ENCODE measurements around the gene SERGEF. TPM values are rescaled to one million over a fixed set of nuclear protein-coding genes. Genes with fewer than 3 reads are reported as not detected.

Gene SERGEF
- polyA plus RNA-seq, 1 of the 3 experiments (the other 2 are of a cell fraction), result 23.1 TPM

DNA sequence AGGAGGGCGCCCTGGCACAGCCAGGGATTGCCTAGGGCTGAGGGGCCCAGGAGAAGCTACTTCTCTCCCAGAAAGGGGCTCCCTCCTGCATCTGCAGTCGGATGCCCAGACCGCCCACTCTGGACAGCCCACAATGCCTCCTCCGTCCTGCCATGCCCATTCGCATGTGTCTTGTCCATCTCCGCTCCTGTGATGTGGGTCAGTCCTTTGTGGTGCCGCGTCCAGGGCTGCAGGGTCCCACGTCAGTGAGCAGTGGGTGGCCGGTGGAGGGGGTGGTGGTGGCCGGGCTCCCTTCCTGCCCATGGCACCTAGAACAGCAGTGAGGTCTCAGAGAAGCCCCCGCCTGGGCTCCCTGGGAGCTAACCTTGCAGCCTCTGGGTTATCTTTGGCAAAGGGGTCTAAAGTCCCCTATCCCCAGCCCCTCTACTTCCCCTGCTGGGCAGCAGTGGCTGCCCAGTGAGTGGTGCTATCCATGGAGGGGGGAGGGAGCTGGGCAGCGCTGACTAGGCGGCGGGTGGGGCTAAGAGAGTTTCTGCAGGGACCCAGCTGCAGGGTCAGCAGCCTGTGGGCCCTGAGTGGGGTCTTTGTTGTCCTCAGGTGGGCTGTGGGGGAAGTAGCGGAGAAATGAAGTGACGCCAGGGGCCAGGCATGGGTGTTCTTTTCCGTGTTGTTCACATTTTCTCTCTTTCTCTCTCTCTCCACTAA is 237.2 kb downstream of the SERGEF start:
- Histone ChIP-seq H3K4me2 (no peak overlapping the region), H3K27ac (ENCODE audit: low read depth in 2 of 2, low read length in 1 of 2) (no peak overlapping the region), H3K36me3 (replicated peaks in 1 of 2; ENCODE audit: control insufficient read depth in 1 of 2, insufficient read depth in 2 of 2, low read length in 1 of 2) (no peaks in the 10 kb centered on the region), H4K20me1 (ENCODE audit: insufficient read depth) (no peaks in the 10 kb centered on the region), H3K27me3 (ENCODE audit: insufficient read depth) (no peaks in the 10 kb centered on the region), H3K4me3 (ENCODE audit: low read depth in 2 of 2, low read length in 1 of 2) (no peak overlapping the region), H3K9ac (no peak overlapping the region), H2AFZ (ENCODE audit: low read depth) (no peak overlapping the region), H3K79me2 (ENCODE audit: insufficient read depth) (no peaks in the 10 kb centered on the region), H3K4me1 (ENCODE audit: control insufficient read depth in 1 of 2, insufficient read depth in 2 of 2, low read depth in 1 of 2, low read length in 1 of 2) (no peaks in the 10 kb centered on the region), H3F3A (replicated peaks; ENCODE audit: insufficient read depth) (no peaks in the 10 kb centered on the region), H3K9me2 (no peaks in the 10 kb centered on the region), H3K9me3 (no peaks in the 10 kb centered on the region)
- WGBS (ENCODE audit: low lambda C conversion rate), result 47% methylated on average over 5 of the region's 18 CpGs
- TF ChIP-seq RCOR1 (IDR thresholded peaks at IDR 0.05; ENCODE audit: low read length) (no peak), TEAD4 (IDR thresholded peaks at IDR 0.05; ENCODE audit: borderline replicate concordance, insufficient read depth) (no peak), TCF12 (IDR thresholded peaks at IDR 0.05) (no peak), SIN3A (IDR thresholded peaks at IDR 0.05; ENCODE audit: borderline replicate concordance, low read depth, low read length) (no peak), RFX5 (IDR thresholded peaks at IDR 0.05; ENCODE audit: low read length) (no peak)
- DNase-seq, result no peak
- CTCF ChIA-PET, result interaction anchor here (0.7 to 1.2 kb wide), 3 partner anchors 45 to 197 kb away, joined by 3 to 4 read pairs (median 3); no protein-coding TSS in a partner anchor
- POLR2A ChIA-PET, result no interaction called here

DNA sequence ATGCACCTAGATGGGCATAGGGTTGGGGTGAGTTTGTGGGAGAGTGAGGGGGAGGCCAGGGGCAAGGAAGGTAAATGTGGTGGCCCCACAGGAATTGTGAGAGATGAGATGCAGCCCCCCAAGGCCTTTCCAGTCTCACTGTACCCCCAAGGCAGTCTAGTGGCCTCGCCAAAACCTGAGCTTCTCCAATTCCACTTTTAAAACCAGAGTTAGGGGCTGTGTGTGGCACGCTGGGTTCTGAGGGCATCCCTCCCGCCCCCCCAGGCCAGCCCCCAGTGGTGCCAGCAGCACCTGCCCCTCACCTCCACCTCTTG is 237.9 kb downstream of the SERGEF start:
- Histone ChIP-seq H3K4me1 (ENCODE audit: control insufficient read depth in 1 of 2, insufficient read depth in 2 of 2, low read depth in 1 of 2, low read length in 1 of 2) (no peaks in the 10 kb centered on the region; a peak in 1 of 4 replicates), H3K27me3 (ENCODE audit: insufficient read depth) (no peaks in the 10 kb centered on the region), H2AFZ (ENCODE audit: low read depth) (no peak overlapping the region), H3K27ac (ENCODE audit: low read depth in 2 of 2, low read length in 1 of 2) (no peak overlapping the region), H3F3A (replicated peaks; ENCODE audit: insufficient read depth) (no peaks in the 10 kb centered on the region), H3K36me3 (replicated peaks in 1 of 2; ENCODE audit: control insufficient read depth in 1 of 2, insufficient read depth in 2 of 2, low read length in 1 of 2) (no peaks in the 10 kb centered on the region), H3K4me3 (ENCODE audit: low read depth in 2 of 2, low read length in 1 of 2) (no peak overlapping the region), H3K79me2 (ENCODE audit: insufficient read depth) (no peaks in the 10 kb centered on the region), H4K20me1 (ENCODE audit: insufficient read depth) (no peaks in the 10 kb centered on the region), H3K9me3 (no peaks in the 10 kb centered on the region), H3K9me2 (no peaks in the 10 kb centered on the region), H3K4me2 (no peak overlapping the region), H3K9ac (no peak overlapping the region)
- CTCF ChIA-PET, result interaction anchor here (0.7 to 1.6 kb wide), 3 partner anchors 44 to 204 kb away, joined by 3 to 7 read pairs (median 4); no protein-coding TSS in a partner anchor
- POLR2A ChIA-PET, result no interaction called here
- WGBS (ENCODE audit: low lambda C conversion rate), result 20% methylated on average over 1 of the region's 3 CpGs
- TF ChIP-seq YY1 (IDR thresholded peaks at IDR 0.05; ENCODE audit: low read depth), result no peak
- TF ChIP-seq, protein P1, sequence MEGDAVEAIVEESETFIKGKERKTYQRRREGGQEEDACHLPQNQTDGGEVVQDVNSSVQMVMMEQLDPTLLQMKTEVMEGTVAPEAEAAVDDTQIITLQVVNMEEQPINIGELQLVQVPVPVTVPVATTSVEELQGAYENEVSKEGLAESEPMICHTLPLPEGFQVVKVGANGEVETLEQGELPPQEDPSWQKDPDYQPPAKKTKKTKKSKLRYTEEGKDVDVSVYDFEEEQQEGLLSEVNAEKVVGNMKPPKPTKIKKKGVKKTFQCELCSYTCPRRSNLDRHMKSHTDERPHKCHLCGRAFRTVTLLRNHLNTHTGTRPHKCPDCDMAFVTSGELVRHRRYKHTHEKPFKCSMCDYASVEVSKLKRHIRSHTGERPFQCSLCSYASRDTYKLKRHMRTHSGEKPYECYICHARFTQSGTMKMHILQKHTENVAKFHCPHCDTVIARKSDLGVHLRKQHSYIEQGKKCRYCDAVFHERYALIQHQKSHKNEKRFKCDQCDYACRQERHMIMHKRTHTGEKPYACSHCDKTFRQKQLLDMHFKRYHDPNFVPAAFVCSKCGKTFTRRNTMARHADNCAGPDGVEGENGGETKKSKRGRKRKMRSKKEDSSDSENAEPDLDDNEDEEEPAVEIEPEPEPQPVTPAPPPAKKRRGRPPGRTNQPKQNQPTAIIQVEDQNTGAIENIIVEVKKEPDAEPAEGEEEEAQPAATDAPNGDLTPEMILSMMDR (IDR thresholded peaks at IDR 0.05), result no peak
- no peak for DNase-seq

DNA sequence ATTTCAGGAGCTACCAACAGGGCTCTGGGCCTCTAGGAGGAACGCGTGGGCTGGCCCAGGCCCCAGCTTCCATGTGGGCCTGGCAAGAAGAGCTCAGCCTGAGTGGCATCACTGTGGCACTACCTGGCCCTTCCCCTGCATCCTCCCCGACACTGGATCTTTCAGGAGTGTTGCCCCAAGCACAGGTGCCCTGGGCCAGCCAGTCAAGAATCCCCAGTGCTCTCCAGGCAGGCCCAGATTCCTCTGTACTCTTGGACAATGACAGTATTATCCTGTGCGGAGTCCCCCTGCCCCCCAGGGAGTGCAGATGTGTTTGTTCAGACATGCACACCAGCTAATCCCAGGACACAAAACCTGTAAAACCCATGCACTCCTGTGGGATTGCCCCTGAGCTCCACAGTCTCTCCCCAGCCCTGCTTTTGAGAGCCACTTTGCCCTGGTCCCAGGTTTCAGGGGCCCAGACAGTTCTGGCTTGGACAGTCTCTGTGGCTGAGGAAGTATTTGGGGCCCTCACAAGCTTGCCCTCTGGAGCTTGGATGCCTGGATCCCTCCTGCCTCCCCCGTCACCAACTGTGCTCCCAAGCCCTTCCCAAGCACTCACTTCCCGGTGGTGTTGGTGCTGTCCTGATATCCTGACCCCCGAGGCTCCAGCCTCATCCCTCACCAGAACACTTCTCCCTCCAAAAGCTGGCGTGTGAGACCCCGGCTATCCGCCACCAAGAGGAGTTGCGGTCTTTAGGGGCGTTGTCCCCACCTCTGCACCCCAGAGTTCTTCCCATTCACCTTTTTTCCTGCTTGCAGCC is 238.4 kb downstream of the SERGEF start:
- no peak overlapping the region for H3K4me3 ChIP-seq (ENCODE audit: low read depth in 2 of 2, low read length in 1 of 2)
- H3K79me2 ChIP-seq (ENCODE audit: insufficient read depth), result no peaks in the 10 kb centered on the region
- H2AFZ ChIP-seq (ENCODE audit: low read depth), result no peak overlapping the region
- no peaks in the 10 kb centered on the region for H4K20me1 ChIP-seq (ENCODE audit: insufficient read depth)
- no peak for DNase-seq
- peaks cover 0 to 3% of the 10 kb centered on the region in 2 experiments; a peak in 1 of 4 replicates for H3K4me1 ChIP-seq (ENCODE audit: control insufficient read depth in 1 of 2, insufficient read depth in 2 of 2, low read depth in 1 of 2, low read length in 1 of 2)
- 75% methylated on average over 12 of the region's 12 CpGs for WGBS (ENCODE audit: low lambda C conversion rate)
- POLR2A ChIA-PET, result no interaction called here
- H3F3A ChIP-seq (replicated peaks; ENCODE audit: insufficient read depth), result no peaks in the 10 kb centered on the region
- no peaks in the 10 kb centered on the region for H3K36me3 ChIP-seq (replicated peaks in 1 of 2; ENCODE audit: control insufficient read depth in 1 of 2, insufficient read depth in 2 of 2, low read length in 1 of 2)
- H3K27ac ChIP-seq (ENCODE audit: low read depth in 2 of 2, low read length in 1 of 2), result no peak overlapping the region
- H3K9ac ChIP-seq, result no peak overlapping the region
- no peaks in the 10 kb centered on the region for H3K9me3 ChIP-seq
- H3K27me3 ChIP-seq (ENCODE audit: insufficient read depth), result no peaks in the 10 kb centered on the region
- CTCF ChIA-PET, result interaction anchor here (1.0 to 1.8 kb wide), 4 partner anchors 9 to 205 kb away, joined by 4 to 7 read pairs (median 4); no protein-coding TSS in a partner anchor
- no peak overlapping the region for H3K4me2 ChIP-seq
- H3K9me2 ChIP-seq, result no peaks in the 10 kb centered on the region
- TF ChIP-seq PBX3 (IDR thresholded peaks at IDR 0.05), result no peak
- no peak for TF ChIP-seq NFIC (IDR thresholded peaks at IDR 0.05; ENCODE audit: borderline replicate concordance)
- TF ChIP-seq, protein P1 (IDR thresholded peaks at IDR 0.05), result no peak
- TF ChIP-seq EP300 (IDR thresholded peaks at IDR 0.05; ENCODE audit: borderline replicate concordance in 1 of 2, low read depth in 1 of 2, low read length in 1 of 2), result no peak
- no peak for TF ChIP-seq GABPA (IDR thresholded peaks at IDR 0.05; ENCODE audit: low read depth)
- no peak for TF ChIP-seq USF2 (IDR thresholded peaks at IDR 0.05; ENCODE audit: borderline replicate concordance, low read depth, low read length)
- TF ChIP-seq MAX (IDR thresholded peaks at IDR 0.05; ENCODE audit: low read depth), result no peak
- TF ChIP-seq SIN3A (IDR thresholded peaks at IDR 0.05; ENCODE audit: borderline replicate concordance, low read depth, low read length), result no peak

All from SK-N-SH (cell line).